SK-N-SH (cell line): Measurements from ENCODE around the gene OVOL3. TPM values are rescaled to one million over a fixed set of nuclear protein-coding genes. Genes with fewer than 3 reads are reported as not detected.

ENCODE experiments used
- CTCF ChIA-PET: fragments of 300-600, 350-600 bp; formaldehyde crosslinking; extraction: SDS; loops from one replicate; lab custom pipeline; 2021; lab: Yijun Ruan, JAX
- POLR2A ChIA-PET: fragments of 350-600 bp; sonication (Branson Sonifier 250); formaldehyde crosslinking; extraction: SDS; loops from one replicate; lab custom pipeline; 2020; ENCODE audit warnings: antibody characterized with exemption, inconsistent platforms; lab: Yijun Ruan, JAX
- DNase-seq: peaks from one replicate; pipeline ENCODE4 v3.0.0; 2012
- H2AFZ ChIP-seq: fragments of 200-600 bp; sonication (generic); 2 replicates; pipeline ENCODE4 v1.8.1; 2016; ENCODE audit warnings: antibody characterized with exemption, mild to moderate bottlenecking, low read depth
- H3F3A ChIP-seq: fragments of 200-600 bp; sonication (generic); replicated peaks from 2 replicates; pipeline ENCODE3; 2016; ENCODE audit warnings: antibody characterized with exemption, mild to moderate bottlenecking; ENCODE audit not compliant: insufficient read depth
- H3K27ac ChIP-seq, 2 experiments: fragments of 200-500 bp in 1 of 2; fragments of 200-600 bp in 1 of 2; sonication (Bioruptor generic) in 1 of 2; sonication (generic), shearing (Covaris generic) in 1 of 2; 2 replicates each; pipeline versions ENCODE4 v1.5.1 to v1.6.1; 2014 to 2016; ENCODE audit warnings: low read depth in 2 of 2, inconsistent platforms in 1 of 2, low read length in 1 of 2, mild to moderate bottlenecking in 1 of 2, mixed read lengths in 1 of 2
- H3K27me3 ChIP-seq: fragments of 200-600 bp; sonication (generic), shearing (Covaris generic); 2 replicates; pipeline ENCODE4 v1.6.1; 2016; ENCODE audit warnings: mixed run types; ENCODE audit not compliant: insufficient read depth
- H3K36me3 ChIP-seq, 2 experiments: fragments of 200-500 bp in 1 of 2; fragments of 200-600 bp in 1 of 2; sonication (Bioruptor generic) in 1 of 2; sonication (generic) in 1 of 2; replicated peaks in 1 of 2; 2 replicates each; pipeline versions ENCODE3 to v1.5.1; 2014 to 2016; ENCODE audit warnings: low read length in 1 of 2, mild to moderate bottlenecking in 1 of 2; ENCODE audit not compliant: insufficient read depth in 2 of 2, control insufficient read depth in 1 of 2
- H3K4me1 ChIP-seq, 2 experiments: fragments of 200-500 bp in 1 of 2; fragments of 200-600 bp in 1 of 2; sonication (Bioruptor generic) in 1 of 2; sonication (generic), shearing (Covaris generic) in 1 of 2; 2 replicates each; pipeline versions ENCODE4 v1.5.1 to v1.6.1; 2014 to 2016; ENCODE audit warnings: low read depth in 1 of 2, low read length in 1 of 2, mixed run types in 1 of 2; ENCODE audit not compliant: insufficient read depth in 2 of 2, control insufficient read depth in 1 of 2
- H3K4me2 ChIP-seq: fragments of 200-600 bp; sonication (generic), shearing (Covaris generic); 2 replicates; pipeline ENCODE4 v1.6.1; 2017; ENCODE audit warnings: mixed run types
- H3K4me3 ChIP-seq, 2 experiments: fragments of 200-500 bp in 1 of 2; fragments of 200-600 bp in 1 of 2; sonication (Bioruptor generic) in 1 of 2; sonication (generic), shearing (Covaris generic) in 1 of 2; 2 replicates each; pipeline versions ENCODE4 v1.5.1 to v1.8.1; 2014 to 2016; ENCODE audit warnings: low read depth in 2 of 2, inconsistent platforms in 1 of 2, low read length in 1 of 2, mild to moderate bottlenecking in 1 of 2, mixed read lengths in 1 of 2, moderate library complexity in 1 of 2
- H3K79me2 ChIP-seq: fragments of 200-600 bp; sonication (generic); 2 replicates; pipeline ENCODE4 v1.8.1; 2017; ENCODE audit warnings: mild to moderate bottlenecking; ENCODE audit not compliant: insufficient read depth
- H3K9ac ChIP-seq: fragments of 200-600 bp; sonication (generic); 2 replicates; pipeline ENCODE4 v1.6.1; 2017; ENCODE audit warnings: mixed run types
- H3K9me2 ChIP-seq: fragments of 200-600 bp; sonication (generic); 2 replicates; pipeline ENCODE4 v1.6.1; 2017; ENCODE audit warnings: mixed run types
- H3K9me3 ChIP-seq: fragments of 200-600 bp; sonication (generic); 2 replicates; pipeline ENCODE4 v1.6.1; 2017; ENCODE audit warnings: mixed run types, mild to moderate bottlenecking, moderate library complexity
- H4K20me1 ChIP-seq: fragments of 200-600 bp; sonication (generic); 2 replicates; pipeline ENCODE4 v1.6.1; 2017; ENCODE audit warnings: mild to moderate bottlenecking, mixed run types; ENCODE audit not compliant: insufficient read depth
- CHD2 ChIP-seq: fragments of 150-350 bp; IDR thresholded peaks from 2 replicates; pipeline ENCODE4 v1.6.1; 2018; ENCODE audit warnings: low read length; ENCODE audit not compliant: partially characterized antibody
- FOSL2 ChIP-seq: IDR thresholded peaks from 2 replicates; pipeline ENCODE4 v1.4.0; 2012; ENCODE audit warnings: low read depth, mild to moderate bottlenecking, moderate library complexity, borderline replicate concordance
- FOXJ3 ChIP-seq: sonication (generic); formaldehyde crosslinking; IDR thresholded peaks from 2 replicates; pipeline ENCODE4 v1.5.1; 2020; ENCODE audit warnings: mild to moderate bottlenecking, missing genetic modification reagents
- GABPA ChIP-seq: IDR thresholded peaks from 2 replicates; pipeline ENCODE4 v1.4.0; 2012; ENCODE audit warnings: low read depth, mild to moderate bottlenecking
- GATA2 ChIP-seq: sonication (generic); formaldehyde crosslinking; IDR thresholded peaks from 2 replicates; pipeline ENCODE4 v1.5.0; 2020; ENCODE audit warnings: mild to moderate bottlenecking, missing genetic modification reagents
- JUND ChIP-seq: IDR thresholded peaks from 2 replicates; pipeline ENCODE4 v1.4.0; 2012
- NFIC ChIP-seq: IDR thresholded peaks from 2 replicates; pipeline ENCODE4 v1.4.0; 2012; ENCODE audit warnings: borderline replicate concordance
- NRF1 ChIP-seq: IDR thresholded peaks from 2 replicates; pipeline ENCODE4 v1.6.1; 2012; ENCODE audit warnings: low read depth, mild to moderate bottlenecking, low read length
- RAD21 ChIP-seq: IDR thresholded peaks from 2 replicates; pipeline ENCODE4 v1.6.1; 2012; ENCODE audit warnings: mild to moderate bottlenecking, low read length
- RFX5 ChIP-seq: IDR thresholded peaks from 2 replicates; pipeline ENCODE4 v1.6.1; 2012; ENCODE audit warnings: mild to moderate bottlenecking, improper control_type of control experiment, low read length
- SMC3 ChIP-seq: IDR thresholded peaks from 2 replicates; pipeline ENCODE4 v1.6.1; 2012; ENCODE audit warnings: low read depth, low read length, improper control_type of control experiment
- TEAD4 ChIP-seq: IDR thresholded peaks from 2 replicates; pipeline ENCODE4 v1.4.0; 2012; ENCODE audit warnings: mild to moderate bottlenecking, borderline replicate concordance; ENCODE audit not compliant: insufficient read depth
- YY1 ChIP-seq: IDR thresholded peaks from 2 replicates; pipeline ENCODE4 v1.4.0; 2012; ENCODE audit warnings: low read depth, mild to moderate bottlenecking
- WGBS: methylation state at CpG from one replicate; pipeline ENCODE4 v1.1.6; 2017; ENCODE audit warnings: low lambda C conversion rate; 5-methylcytosine and 5-hydroxymethylcytosine counted together
- polyA plus RNA-seq, 3 experiments: library from polyadenylated mRNA; depleted of rRNA; stranded (reverse); fragments of >200 nt; gene quantifications; 2 replicates each; pipeline ENCODE4 v1.2.3, GENCODE V29; 2012
- TF ChIP-seq, protein P1 (sequence below): IDR thresholded peaks from 2 replicates; pipeline ENCODE4 v1.4.0; 2012; ENCODE audit warnings: low read depth, borderline replicate concordance
- TF ChIP-seq, protein P2 (sequence below): IDR thresholded peaks from 2 replicates; pipeline ENCODE4 v1.6.1; 2012; ENCODE audit warnings: mild to moderate bottlenecking, low read depth, low read length, moderate library complexity
- TF ChIP-seq, protein P3 (sequence below): IDR thresholded peaks from 2 replicates; pipeline ENCODE4; 2012
- TF ChIP-seq, protein P4 (sequence below): IDR thresholded peaks from 2 replicates; pipeline ENCODE4 v1.4.0; 2012; ENCODE audit warnings: low read depth

OVOL3 gene
- polyA plus RNA-seq, 1 of the 3 experiments (the other 2 are of a cell fraction), result not detected

DNA sequence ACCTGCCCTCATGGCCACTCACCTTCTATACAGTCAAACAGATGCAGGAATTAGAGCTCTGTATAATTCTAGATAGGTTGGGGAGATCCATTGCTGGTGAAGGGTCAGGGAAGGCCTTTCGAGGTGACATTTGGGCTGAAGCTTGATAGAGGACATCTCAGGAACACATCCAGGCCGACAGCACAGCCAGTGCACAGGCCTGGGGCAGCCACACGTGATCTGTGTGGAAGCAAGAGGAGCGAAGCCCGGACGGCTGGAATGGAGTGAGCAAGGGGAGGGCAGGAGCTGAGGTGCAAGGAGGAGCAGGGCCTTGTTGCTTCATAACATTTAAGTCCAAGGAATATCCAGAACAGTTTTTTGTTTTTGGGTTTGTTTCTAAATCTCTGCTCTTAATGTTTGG, 4.5 kb upstream of the OVOL3 start:
- H3K79me2 ChIP-seq, result no peaks in the 10 kb centered on the region
- H3K4me2 ChIP-seq, result no peak overlapping the region
- TF ChIP-seq, protein P1, sequence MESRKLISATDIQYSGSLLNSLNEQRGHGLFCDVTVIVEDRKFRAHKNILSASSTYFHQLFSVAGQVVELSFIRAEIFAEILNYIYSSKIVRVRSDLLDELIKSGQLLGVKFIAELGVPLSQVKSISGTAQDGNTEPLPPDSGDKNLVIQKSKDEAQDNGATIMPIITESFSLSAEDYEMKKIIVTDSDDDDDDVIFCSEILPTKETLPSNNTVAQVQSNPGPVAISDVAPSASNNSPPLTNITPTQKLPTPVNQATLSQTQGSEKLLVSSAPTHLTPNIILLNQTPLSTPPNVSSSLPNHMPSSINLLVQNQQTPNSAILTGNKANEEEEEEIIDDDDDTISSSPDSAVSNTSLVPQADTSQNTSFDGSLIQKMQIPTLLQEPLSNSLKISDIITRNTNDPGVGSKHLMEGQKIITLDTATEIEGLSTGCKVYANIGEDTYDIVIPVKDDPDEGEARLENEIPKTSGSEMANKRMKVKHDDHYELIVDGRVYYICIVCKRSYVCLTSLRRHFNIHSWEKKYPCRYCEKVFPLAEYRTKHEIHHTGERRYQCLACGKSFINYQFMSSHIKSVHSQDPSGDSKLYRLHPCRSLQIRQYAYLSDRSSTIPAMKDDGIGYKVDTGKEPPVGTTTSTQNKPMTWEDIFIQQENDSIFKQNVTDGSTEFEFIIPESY, result no peak
- no peak overlapping the region for H3K4me3 ChIP-seq
- no peaks in the 10 kb centered on the region for H4K20me1 ChIP-seq
- H3K4me1 ChIP-seq, result no peaks in the 10 kb centered on the region
- no peaks in the 10 kb centered on the region for H3K9me3 ChIP-seq
- peaks cover 5 to 14% of the 10 kb centered on the region in 2 experiments for H3K36me3 ChIP-seq
- WGBS, result 90% methylated on average over 6 of the region's 6 CpGs
- no peaks in the 10 kb centered on the region for H3F3A ChIP-seq
- H3K27ac ChIP-seq, result no peak overlapping the region
- POLR2A ChIA-PET, result no interaction called here
- H3K9ac ChIP-seq, result no peak overlapping the region
- no peak overlapping the region for H2AFZ ChIP-seq
- no peaks in the 10 kb centered on the region for H3K9me2 ChIP-seq
- DNase-seq, result no peak
- H3K27me3 ChIP-seq, result no peaks in the 10 kb centered on the region
- CTCF ChIA-PET, result no interaction called here

DNA sequence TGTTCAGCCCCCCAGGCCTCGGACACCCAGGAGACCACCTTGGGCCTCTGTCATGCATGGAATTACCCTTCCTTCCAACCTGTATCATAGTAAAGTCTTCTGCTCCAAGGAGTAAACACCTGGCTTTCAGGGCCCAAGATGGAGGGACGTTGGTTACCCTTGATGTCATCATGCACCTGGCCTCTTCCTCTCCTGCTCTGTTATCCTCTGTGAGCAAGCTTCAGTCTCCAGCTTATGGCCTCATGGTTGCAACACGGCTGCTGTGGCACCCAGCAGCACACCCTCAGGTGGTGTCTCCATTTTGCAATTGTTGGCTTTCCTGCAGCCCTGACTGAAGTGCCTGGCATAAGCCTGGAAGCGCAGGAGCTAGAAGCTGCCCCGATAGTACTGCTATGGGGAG, 4.0 kb upstream of the OVOL3 start:
- TF ChIP-seq NRF1 (no peak), GABPA (no peak), CHD2 (no peak), GATA2 (CRISPR knock-in tag) (no peak), JUND (no peak), RFX5 (no peak), RAD21 (no peak)
- TF ChIP-seq, all 33 proteins: peak for 0
- ChIA-PET CTCF (no interaction called here), POLR2A (no interaction called here)
- Histone ChIP-seq H2AFZ (no peak overlapping the region), H3K79me2 (no peaks in the 10 kb centered on the region), H3K27me3 (no peaks in the 10 kb centered on the region), H3K9me3 (no peaks in the 10 kb centered on the region), H3K9ac (no peak overlapping the region), H3K36me3 (peaks cover 6 to 14% of the 10 kb centered on the region in 2 experiments), H3F3A (no peaks in the 10 kb centered on the region), H4K20me1 (no peaks in the 10 kb centered on the region), H3K27ac (no peak overlapping the region), H3K9me2 (no peaks in the 10 kb centered on the region), H3K4me1 (no peaks in the 10 kb centered on the region), H3K4me3 (no peak overlapping the region), H3K4me2 (no peak overlapping the region)
- no peak for DNase-seq
- 97% methylated on average over 5 of the region's 5 CpGs for WGBS

DNA sequence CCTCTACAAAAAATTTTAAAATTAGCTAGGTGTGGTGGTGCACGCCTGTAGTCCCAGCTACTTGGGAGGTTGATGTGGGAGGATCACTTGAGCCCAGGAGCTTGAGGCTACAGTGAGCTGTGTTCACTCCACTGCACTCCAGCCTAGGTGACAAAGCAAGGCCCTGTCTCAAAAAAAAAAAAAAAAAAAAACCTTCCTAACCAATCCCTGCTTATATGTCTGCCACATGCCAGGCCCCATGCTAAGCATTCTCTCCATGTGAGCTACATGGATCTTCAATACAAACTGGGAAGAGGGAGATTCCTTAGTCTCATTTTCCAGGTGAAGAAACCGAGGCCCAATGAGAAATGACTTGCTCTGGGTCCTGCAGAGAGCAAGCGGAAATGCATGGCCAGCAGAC, 2.3 kb upstream of the OVOL3 start:
- Histone ChIP-seq H3K27ac (no peak overlapping the region), H3K9ac (no peak overlapping the region), H2AFZ (no peak overlapping the region), H3K36me3 (peaks cover 9 to 24% of the 10 kb centered on the region in 2 experiments), H3K4me3 (no peak overlapping the region), H3K27me3 (no peaks in the 10 kb centered on the region), H3F3A (no peaks in the 10 kb centered on the region), H4K20me1 (no peaks in the 10 kb centered on the region), H3K4me1 (peaks cover 0 to 7% of the 10 kb centered on the region in 2 experiments; a peak in 1 of 4 replicates), H3K9me2 (no peaks in the 10 kb centered on the region), H3K4me2 (no peak overlapping the region), H3K9me3 (no peaks in the 10 kb centered on the region), H3K79me2 (peaks cover 5% of the 10 kb centered on the region; the same call in 1 of the 2 replicates)
- DNase-seq, result no peak
- 91% methylated on average over 3 of the region's 3 CpGs for WGBS
- CTCF ChIA-PET, result no interaction called here
- POLR2A ChIA-PET, result no interaction called here
- TF ChIP-seq FOXJ3 (CRISPR knock-in tag) (no peak), NFIC (no peak), FOSL2 (no peak), YY1 (no peak), GABPA (no peak), TEAD4 (no peak), SMC3 (no peak)
- TF ChIP-seq, protein P2, sequence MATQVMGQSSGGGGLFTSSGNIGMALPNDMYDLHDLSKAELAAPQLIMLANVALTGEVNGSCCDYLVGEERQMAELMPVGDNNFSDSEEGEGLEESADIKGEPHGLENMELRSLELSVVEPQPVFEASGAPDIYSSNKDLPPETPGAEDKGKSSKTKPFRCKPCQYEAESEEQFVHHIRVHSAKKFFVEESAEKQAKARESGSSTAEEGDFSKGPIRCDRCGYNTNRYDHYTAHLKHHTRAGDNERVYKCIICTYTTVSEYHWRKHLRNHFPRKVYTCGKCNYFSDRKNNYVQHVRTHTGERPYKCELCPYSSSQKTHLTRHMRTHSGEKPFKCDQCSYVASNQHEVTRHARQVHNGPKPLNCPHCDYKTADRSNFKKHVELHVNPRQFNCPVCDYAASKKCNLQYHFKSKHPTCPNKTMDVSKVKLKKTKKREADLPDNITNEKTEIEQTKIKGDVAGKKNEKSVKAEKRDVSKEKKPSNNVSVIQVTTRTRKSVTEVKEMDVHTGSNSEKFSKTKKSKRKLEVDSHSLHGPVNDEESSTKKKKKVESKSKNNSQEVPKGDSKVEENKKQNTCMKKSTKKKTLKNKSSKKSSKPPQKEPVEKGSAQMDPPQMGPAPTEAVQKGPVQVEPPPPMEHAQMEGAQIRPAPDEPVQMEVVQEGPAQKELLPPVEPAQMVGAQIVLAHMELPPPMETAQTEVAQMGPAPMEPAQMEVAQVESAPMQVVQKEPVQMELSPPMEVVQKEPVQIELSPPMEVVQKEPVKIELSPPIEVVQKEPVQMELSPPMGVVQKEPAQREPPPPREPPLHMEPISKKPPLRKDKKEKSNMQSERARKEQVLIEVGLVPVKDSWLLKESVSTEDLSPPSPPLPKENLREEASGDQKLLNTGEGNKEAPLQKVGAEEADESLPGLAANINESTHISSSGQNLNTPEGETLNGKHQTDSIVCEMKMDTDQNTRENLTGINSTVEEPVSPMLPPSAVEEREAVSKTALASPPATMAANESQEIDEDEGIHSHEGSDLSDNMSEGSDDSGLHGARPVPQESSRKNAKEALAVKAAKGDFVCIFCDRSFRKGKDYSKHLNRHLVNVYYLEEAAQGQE, result no peak
- TF ChIP-seq, protein P3, sequence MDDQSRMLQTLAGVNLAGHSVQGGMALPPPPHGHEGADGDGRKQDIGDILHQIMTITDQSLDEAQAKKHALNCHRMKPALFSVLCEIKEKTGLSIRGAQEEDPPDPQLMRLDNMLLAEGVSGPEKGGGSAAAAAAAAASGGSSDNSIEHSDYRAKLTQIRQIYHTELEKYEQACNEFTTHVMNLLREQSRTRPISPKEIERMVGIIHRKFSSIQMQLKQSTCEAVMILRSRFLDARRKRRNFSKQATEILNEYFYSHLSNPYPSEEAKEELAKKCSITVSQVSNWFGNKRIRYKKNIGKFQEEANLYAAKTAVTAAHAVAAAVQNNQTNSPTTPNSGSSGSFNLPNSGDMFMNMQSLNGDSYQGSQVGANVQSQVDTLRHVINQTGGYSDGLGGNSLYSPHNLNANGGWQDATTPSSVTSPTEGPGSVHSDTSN, result no peak
- TF ChIP-seq, protein P4, sequence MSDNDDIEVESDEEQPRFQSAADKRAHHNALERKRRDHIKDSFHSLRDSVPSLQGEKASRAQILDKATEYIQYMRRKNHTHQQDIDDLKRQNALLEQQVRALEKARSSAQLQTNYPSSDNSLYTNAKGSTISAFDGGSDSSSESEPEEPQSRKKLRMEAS, result no peak
